ENCODE data around the gene WSB1.

The WSB1 gene

DNA sequence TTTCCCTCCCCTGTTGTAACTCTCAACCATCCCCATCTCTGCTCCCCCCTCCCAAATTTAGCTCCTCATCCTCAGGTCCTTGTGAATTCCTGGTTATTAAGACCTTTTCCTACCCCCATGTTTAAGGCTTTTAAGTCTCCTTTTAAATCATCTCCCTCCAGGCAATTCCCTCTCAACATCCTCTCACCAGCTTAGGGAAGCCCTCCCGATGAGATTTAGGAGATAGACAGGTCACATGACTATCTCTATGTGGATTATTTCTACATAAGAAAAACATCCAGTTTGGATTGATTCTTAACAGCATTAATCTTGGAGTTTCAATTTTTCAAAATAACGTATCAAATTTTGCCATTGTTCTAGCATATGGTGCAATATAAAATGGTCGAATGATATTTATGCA lies 12.5 kb upstream of the WSB1 start:
- no peak for DNase-seq

DNA sequence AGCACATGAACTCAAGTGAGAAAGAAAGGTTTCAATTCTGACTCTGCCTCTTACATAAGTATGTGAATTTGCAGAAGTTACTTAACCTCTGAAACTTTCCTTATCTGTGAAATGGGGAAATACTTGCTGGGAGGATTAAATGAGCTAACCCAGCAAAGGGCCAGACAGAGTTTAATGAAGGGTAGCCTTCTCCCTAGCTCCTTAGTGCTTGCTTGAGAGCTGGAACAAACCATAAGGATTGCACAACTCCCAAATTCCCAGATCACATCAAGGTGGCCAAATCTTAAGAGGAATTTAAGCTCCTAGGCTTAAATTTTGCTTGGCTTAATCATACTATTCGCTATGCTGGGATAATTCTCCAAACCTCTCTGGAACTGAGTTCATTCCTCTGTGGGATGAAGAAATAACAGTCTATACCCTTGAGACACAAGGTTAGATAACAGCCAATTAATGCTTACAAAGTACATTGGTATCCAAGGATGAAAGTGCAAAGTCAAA lies 11.8 kb upstream of the WSB1 start:
- no peak for DNase-seq

DNA sequence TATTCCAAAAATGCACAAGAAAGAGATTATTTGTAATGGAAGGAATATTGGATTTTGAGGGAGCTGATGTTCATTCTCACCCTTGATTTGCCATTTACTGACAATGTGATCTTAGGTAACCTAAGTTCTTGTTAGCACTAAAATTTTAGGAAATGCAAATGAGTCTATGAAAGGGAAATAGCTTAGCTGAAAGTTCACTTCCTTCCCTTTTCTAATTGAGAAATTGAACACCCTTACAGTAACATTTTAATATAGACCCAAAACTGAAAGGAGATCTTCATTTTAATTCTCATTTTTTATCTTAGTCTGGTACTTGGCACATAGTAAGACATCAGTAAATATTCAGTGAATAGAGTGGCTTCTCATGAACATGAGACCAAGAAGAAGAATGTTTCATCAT lies 10.9 kb upstream of the WSB1 start:
- no peak for DNase-seq

DNA sequence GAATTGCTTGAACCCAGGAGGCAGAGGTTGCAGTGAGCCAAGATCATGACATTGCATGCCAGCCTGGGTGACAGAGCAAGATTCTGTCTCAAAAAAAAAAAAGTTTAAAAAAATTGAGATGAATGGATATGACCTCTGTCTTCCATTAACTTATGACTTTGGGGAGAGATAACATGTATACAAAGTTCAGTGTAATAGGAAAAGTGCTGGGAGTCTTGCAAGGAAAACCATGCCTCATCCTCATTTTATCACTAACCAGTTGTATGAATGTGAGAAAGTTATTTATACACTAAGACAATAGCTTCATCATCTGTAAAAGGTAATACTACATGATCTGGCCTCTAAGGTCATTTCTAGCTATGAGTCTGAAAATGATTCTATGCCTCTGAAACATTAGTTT lies 10.2 kb upstream of the WSB1 start:
- DNase-seq: no peak

DNA sequence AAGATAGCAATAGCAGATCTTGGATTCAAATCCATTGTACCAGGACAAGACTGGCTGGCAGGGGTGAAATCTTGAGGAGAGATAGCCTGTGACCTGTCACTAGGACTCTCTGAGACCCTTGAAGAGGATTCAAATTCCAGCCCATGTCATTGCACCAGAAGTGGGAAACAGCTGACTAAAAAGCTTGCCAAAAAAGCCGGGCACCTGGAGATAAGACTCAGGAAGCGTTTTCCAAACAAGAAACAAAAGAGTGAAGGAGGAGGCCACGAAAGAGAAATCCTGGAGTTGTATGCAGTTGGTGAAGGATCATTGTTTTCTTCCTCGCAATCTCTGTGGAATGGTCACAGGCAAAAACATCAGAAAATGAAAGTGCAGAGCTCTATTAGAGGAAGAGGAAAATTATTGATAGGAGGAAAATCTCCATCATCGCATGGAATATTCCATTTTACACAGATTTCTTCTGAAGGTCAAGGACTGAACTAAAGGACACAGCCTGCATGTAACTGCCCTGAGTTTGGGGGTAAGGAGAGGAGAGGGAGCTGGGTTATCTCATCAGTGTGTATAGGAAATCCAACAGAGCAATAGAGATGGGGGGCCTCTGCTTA lies 9.0 kb upstream of the WSB1 start:
- no peak for DNase-seq

DNA sequence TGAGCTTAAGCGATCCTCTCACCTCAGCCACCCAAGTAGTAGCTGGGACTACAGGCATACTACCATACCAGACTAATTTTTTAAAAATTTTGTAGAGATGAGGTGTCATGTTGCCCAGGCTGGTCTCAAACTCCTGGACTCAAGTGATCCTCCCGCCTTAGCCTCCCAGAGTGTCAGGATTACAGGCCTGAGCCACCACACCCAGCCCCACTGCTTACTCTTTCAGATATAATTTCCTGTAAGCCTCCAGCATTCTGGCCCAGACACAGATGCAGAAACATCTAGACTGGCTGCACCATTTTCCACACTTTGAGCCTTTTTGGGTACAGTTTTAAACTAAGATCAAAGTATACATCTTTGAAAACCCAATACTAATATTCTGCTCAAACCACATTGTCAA lies 8.4 kb upstream of the WSB1 start:
- DNase-seq: no peak

DNA sequence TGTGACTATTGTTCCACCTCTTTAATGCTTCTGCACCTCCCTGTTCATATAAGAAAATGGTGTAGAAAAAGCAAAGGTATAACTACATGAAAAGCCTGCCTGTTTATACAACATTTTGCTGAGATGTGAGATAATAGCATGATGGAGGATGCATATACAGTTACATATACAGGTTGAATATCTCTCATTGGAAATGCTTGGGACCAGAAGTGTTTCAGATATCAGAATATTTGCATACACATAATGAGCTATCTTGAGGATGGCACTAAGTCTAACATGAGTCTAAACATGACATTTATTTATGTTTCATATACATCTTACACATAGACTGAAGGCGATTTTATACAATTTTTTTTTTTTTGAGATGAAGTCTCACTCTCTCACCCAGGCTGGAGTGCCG lies 5.7 kb upstream of the WSB1 start:
- no peak for DNase-seq

DNA sequence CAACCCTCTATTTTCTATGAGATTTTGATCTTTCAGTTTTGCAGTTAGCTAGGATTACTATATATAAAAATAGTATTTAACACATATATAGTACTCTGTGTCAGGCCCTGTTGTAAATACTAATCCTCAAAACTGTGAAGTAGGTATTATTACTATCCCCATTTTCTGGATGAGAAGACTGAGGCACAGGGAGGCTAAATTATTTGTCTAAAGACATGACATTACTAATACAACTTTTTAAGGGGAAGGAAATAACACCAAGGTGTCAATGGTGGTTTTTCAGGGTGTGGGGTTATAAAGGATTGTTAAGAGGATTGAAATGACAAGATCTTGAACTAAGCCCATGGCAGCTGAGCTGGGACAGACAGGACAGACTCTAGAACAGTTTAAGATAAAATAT lies 4.1 kb upstream of the WSB1 start:
- DNase-seq: no peak

DNA sequence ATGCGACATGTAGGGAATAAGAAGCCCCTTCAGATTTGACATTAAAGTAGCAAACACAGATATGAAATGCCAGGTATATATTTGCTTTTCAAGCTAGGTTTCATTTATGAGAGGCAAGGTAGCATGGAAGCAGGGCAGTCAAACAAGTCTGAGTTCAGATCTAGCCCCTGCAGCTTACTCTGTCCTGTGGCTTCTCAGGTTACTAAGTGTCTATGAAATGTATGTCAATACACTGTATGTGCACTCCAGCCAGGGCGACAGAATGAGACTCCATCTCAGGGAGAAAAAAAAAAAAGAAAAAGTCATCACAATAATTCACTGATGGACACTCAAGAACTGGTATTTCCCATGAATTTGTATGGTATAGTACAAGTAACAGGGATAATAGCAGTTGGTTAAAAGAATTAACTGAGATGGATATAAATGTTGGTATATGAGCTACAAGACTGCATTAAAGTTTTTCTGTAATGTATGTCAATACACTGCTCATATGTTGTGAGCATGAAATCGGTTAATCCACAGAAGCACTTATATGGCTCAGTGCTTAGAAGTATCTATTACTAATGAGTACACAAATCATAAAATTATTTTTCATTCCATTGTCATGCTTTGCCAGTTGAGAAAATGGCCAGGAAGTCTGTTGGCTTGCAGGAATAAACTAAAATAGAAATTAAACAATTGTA lies 2.9 kb upstream of the WSB1 start:
- no peak for DNase-seq

DNA sequence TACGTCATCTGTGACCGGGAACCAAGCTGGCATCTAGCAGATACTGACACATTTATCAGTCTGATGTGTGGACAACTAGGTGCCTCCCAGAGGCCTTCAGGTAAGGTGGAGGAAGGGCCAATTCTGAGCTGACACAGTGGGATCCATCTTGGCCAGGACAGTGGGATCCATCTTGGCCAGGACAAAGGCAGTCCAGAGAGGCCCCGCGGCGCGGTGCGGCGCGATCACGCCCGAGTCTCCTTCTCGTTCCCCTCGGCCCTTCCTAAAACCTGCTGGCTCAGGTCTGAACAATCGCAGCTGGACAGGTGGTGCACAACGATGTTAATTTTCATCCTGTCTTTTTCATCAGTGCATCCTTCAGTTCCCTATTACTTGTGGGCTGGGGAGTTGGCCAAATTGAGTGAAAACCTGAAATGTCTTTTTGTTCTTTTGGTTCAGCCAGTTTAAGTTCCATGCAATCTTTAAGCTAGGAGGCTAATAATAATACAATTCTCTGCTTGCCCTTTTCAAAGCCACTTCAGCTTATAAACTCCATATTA lies 486 bp upstream of the WSB1 start:
- no peak for DNase-seq

DNA sequence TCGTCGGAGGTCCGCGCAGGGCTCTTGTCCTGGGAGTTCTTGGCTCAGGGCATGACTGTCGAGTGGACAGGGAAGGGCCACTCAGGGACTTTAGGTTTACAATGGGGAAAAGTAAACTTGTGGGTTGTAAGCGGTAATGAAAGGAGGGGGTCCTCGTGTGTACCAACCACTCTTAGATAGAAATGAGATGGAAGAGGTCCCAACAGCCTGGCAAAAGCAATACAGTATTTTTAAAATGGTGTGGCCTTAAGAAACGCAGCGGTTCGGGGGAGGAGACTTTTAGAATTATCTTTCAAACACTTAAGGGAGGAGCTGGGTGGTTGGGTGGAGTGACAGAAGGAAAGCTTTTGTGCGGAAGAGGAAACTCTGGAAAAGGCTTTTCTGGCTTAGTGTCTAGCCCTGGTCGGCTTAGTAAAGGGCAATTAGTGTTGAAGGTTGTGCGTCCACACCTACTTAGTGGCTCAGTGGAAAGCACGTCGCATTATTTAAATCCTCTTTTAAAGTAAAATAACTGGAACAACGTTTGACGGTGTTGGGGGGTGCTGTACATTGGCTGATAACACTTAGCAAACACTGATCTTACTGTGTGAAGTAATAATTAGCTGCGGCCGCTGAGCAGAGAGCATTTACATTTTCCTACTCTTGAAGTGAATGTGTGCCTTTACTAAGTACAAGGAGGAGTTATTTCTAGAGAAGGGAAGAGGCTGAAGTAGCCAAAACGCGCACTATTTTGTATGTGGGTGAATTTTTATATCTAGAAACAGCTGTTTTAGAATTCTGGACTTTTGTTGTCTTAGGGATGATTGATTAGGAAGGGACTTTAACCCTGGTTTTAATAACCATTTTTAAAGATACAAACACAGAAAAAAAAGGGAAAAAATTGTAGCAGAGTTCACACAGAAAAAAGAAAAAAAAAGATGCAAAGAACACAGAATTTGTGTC lies 1.0 kb downstream of the WSB1 start:
- peak; percentile 49 for DNase-seq

DNA sequence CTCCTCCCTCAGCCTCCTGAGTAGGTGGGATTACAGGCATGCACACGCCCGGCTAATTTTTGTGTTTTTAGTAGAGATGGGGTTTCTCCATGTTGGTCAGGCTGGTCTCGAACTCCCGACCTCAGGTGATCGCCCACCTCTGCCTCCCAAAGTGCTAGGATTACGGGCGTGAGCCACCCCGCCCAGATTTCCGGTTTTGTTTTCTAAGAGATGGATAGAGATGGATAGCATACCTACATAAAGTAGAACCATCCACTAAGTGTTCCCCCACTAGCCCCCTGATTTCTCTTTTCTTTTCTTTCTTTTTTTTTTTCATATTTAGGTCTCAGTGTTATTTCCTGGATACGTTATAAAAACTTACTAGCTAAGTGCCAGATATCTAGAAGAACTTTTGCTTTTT lies 2.0 kb downstream of the WSB1 start:
- DNase-seq: no peak

DNA sequence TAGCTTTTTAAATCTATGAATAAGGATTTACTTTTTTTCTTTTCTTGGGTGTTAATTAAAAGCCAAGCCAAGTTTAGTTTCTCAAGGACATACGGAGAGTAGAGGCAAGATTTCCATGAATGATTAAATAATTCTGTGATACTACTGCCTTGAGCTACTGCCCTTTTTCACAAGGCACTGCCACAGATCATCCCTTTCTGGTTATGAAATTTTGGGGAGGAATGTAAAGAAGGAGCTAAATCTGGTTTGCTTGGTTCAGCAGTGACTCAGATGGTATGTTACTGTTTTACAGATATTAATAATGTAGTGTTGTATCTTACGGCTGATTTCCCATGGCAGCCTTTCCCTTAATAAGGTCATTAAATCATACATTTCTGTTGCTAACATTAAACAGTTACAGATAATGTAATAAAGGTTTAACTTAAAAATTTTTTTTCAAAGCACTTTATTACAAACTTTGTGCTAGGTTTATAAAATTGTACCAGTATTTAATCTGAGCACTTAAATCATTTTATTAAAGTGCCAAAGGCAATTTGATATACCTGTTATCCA lies 2.6 kb downstream of the WSB1 start:
- DNase-seq: no peak

DNA sequence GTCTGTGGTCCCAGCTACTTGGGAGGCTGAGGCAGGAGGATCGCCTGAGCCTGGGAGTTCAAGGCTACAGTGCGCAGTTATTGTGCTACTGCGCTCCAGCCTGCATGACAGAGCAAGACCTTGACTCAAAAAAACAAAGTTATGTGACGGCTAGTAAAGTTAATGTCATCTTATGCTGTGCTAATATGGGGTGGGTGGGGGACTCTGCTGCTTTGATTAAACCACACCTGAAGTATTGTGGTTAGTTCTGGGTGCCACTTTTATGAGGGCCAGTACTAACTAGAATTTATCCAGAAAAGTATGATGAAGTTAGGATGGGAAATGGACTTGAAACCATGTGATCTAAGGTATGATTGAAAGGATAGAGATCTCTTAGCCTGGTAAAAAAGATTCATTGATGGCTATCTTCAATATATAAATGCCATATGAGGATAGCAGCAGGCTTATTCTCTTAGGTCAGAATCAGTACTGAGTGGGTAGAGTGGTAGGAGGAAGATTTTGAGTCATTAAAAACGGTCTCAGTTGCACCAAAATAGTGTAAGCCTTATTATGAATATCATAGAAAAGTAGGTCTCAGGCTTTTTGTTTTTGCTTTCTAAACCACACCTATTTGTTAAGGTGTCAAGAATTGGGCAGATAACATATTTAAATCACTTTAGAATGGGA lies 5.6 kb downstream of the WSB1 start:
- no peak for DNase-seq

DNA sequence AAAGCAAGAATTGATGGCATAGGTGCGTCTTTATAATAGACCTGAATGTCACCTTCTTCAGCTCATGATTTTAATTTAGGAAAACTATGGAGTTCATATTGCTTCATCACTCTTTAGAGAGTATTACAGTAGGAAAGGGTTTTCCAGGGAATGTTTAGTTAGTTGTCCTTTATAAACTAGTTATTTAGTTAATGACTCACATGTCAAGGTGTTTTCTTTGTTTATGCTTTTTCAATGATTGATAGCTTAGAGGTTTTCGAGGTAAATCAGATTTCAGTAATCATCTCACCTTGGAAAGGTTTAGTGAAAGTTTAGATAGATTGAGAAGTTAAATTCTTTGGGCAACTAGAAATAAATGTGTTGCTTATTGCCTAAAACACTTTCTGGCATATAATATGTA lies 9.8 kb downstream of the WSB1 start:
- DNase-seq: no peak

DNA sequence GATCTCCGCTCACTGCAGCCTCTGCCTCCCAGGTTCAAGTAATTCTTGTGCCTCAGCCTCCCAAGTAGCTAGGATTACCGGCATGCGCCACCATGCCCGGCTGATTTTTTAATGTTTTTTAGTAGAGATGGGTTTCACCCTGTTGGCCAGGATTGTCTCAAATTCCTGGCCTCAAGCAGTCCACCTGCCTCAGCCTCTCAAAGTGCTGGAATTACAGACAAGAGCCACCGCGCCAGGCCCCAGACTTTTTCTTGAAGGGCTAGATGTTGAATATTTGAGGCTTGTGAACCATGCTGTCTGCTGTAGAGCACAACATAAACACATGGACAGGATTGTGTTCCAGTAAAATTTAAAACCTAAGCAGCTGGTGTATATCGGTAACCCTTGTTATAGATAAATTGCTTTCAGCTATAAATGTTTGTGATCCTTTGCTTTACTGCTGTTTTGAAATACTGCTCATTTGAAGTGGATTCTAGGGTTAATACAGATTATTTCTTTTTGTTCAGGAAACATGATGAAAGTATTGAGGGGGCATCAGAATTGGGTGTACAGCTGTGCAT lies 12.4 kb downstream of the WSB1 start:
- no peak for DNase-seq

DNA sequence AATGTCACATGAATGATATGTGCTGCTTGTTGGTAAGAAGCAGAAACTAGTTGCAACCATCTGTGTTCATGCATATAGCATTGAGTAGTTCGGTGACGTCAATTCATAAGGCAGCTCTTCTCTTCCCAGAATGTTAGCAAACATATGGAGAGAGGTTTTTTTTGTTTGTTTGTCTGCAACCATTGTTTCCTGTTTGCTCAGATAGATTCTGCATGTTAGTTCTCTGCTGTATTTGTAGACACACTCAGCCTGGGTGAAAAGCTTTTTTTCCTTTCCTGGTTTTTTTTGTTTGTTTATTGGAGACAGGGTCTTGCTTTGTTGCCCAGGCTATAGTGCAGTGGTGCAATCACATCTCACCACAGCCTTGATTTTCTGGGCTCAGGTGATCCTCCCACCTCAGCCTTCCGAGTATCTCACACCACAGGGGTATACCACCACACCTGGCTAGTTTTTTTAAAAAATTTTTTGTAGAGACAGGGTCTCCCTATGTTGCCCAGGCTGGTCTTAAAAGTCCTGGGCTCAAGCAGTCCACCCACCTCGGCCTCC lies 16.7 kb downstream of the WSB1 start:
- no peak for DNase-seq

DNA sequence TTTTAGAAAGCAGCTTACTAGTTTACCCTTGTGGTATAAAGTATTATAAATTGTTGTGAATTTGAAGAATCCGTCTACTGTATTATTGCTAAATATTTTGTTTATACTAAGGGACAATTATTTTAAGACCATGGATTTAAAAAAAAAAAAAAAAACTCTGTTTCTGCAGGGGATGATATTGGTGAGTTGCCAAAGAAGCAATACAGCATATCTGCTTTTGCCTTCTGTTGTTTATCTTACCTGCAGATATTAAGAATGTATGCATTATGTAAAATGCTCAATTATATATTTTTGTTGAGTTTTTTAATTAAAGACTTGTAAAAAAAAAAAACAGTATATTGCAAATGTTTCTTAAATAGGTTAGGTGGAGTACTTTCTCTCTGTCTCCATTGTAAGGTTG lies 19.4 kb downstream of the WSB1 start:
- DNase-seq: no peak

DNA sequence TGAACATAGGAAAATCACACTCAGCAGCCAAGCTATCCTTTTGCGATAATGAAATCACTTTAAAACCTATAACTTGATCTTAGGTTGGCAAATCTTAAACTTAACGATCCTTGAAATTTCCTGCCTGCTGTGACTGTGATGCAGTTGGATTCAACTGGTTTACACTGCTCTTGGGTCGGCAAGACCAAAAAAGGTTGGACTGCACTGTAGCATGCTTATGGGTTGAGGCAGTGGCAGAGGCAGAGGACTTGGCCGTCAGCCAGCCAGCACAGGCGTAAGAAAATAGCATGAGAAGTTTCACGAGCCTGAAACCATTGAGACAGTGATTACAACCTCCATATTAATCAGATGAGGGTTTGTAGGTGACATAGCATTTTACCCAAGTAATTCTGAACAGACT lies 21.4 kb downstream of the WSB1 start:
- peak; percentile 65 for DNase-seq

DNA sequence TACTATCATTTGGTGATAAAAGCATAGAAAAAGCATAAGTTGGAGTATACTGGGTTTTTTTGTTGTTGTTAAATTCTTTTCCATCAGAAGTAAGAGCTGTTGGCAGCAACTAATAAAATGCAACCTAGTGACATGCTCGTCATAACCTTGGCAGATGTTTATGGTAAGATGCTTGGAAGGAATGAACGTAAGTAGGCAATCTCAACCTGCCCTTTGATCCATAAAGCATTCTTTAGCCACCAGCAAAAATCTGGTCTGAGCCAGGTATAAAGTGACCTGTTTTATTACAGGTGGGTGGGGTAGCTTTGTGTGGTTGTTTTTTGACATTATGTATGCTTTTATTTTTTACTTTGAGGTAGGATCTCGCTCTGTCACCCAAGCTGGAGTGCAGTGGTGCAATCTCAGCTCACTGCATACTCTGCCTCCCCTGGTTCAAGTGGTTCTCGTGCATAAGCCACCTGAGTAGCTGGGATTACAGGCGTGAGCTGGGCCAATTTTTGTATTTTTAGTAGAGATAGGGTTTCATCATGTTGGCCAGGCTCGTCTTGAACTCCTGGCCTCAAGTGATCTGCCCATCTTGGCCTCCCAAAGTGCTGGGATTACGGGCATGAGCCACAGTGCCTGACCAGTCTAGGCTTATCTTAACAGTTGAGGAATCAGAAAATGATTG lies 22.0 kb downstream of the WSB1 start:
- no peak for DNase-seq

DNA sequence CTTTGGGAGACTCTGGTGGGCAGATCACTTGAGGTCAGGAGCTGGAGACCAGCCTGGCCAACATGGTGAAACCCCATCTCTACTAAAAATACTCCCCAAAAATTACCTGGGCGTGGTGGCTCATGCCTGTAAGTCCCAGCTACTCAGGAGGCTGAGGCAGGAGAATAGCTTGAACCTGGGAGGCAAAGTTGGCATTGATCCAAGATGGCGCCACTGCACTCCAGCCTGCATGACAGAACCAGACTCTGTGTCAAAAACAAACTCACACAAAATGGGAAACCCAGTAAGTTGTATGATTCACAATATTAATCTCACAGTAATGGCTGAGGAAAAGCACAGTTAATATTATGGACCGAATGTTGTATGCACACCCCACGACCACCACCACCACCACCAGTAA lies 24.3 kb downstream of the WSB1 start:
- DNase-seq: no peak

DNA sequence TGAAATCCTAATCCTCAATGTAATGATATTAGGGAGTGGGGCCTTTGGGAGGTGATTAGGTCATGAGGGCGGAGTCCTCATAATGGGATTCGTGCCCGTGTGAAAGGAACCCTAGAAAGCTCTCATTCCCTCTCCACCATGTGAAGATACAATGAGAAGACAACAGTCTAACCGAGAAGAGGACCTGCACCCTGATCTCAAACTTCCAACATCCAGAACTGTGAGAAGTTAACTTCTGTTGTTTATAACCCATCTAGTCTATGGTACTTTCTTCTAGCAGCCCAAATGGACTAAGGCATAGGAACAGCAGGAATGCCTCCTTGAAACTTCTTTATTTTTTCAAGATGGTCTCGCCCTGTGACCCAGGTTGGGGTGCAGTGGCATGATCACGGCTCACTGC lies 24.7 kb downstream of the WSB1 start:
- DNase-seq: no peak
